H9 (cell line): Measurements from ENCODE around the gene FBH1. TPM values are rescaled to one million over a fixed set of nuclear protein-coding genes. Genes with fewer than 3 reads are reported as not detected.

Experiments
- DNase-seq: peaks from one replicate; pipeline ENCODE4 v3.0.0-alpha.2; 2017
- H2AFZ ChIP-seq: one replicate; pipeline ENCODE4 v1.6.1; 2013; ENCODE audit warnings: mild to moderate bottlenecking, low read length, control low read depth, moderate library complexity
- H2AK5ac ChIP-seq: 2 replicates; pipeline ENCODE4 v1.6.1; 2013; ENCODE audit warnings: low read length, control low read depth, mixed read lengths; ENCODE audit not compliant: insufficient read length
- H2BK120ac ChIP-seq: one replicate; pipeline ENCODE4 v1.6.1; 2013; ENCODE audit warnings: low read depth, mild to moderate bottlenecking, low read length, control low read depth, inconsistent platforms; ENCODE audit not compliant: poor library complexity, severe bottlenecking
- H2BK12ac ChIP-seq: 2 replicates; pipeline ENCODE4 v1.6.1; 2013; ENCODE audit warnings: low read length, control low read depth, mixed read lengths, low read depth; ENCODE audit not compliant: insufficient read length
- H2BK15ac ChIP-seq: 2 replicates; pipeline ENCODE4 v1.6.1; 2013; ENCODE audit warnings: low read depth, low read length, control low read depth
- H2BK20ac ChIP-seq: one replicate; pipeline ENCODE4 v1.6.1; 2013; ENCODE audit warnings: low read depth, mild to moderate bottlenecking, low read length, control low read depth, inconsistent platforms; ENCODE audit not compliant: poor library complexity, severe bottlenecking
- H2BK5ac ChIP-seq: 2 replicates; pipeline ENCODE4 v1.6.1; 2013; ENCODE audit warnings: low read length, control low read depth, mixed read lengths; ENCODE audit not compliant: insufficient read length
- H3K14ac ChIP-seq: 2 replicates; pipeline ENCODE4 v1.6.1; 2013; ENCODE audit warnings: low read length, control low read depth; ENCODE audit not compliant: insufficient read depth
- H3K18ac ChIP-seq: 2 replicates; pipeline ENCODE4 v1.6.1; 2013; ENCODE audit warnings: low read depth, mild to moderate bottlenecking, mixed read lengths, low read length, control low read depth; ENCODE audit not compliant: insufficient read length
- H3K23ac ChIP-seq: 2 replicates; pipeline ENCODE4 v1.6.1; 2013; ENCODE audit warnings: low read length, control low read depth, mixed read lengths, low read depth; ENCODE audit not compliant: insufficient read length
- H3K23me2 ChIP-seq: 2 replicates; pipeline ENCODE4 v1.6.1; 2013; ENCODE audit warnings: low read depth, mild to moderate bottlenecking, mixed read lengths, low read length, control low read depth; ENCODE audit not compliant: insufficient read length, poor library complexity, severe bottlenecking
- H3K27ac ChIP-seq: 2 replicates; pipeline ENCODE4 v1.5.1; 2013; ENCODE audit warnings: low read length, control low read depth, mixed read lengths, low read depth; ENCODE audit not compliant: insufficient read length
- H3K27me3 ChIP-seq: 2 replicates; pipeline ENCODE4 v1.6.1; 2013; ENCODE audit warnings: low read length, control low read depth, inconsistent platforms; ENCODE audit not compliant: insufficient read depth
- H3K4ac ChIP-seq: 2 replicates; pipeline ENCODE4 v1.6.1; 2013; ENCODE audit warnings: low read depth, mild to moderate bottlenecking, control low read depth, inconsistent platforms, low read length, moderate library complexity
- H3K4me1 ChIP-seq: 2 replicates; pipeline ENCODE4 v1.6.1; 2013; ENCODE audit warnings: low read length, control low read depth, inconsistent platforms; ENCODE audit not compliant: insufficient read depth
- H3K4me2 ChIP-seq: 2 replicates; pipeline ENCODE4 v1.6.1; 2013; ENCODE audit warnings: low read length, control low read depth, mixed read lengths; ENCODE audit not compliant: insufficient read length, insufficient read depth
- H3K56ac ChIP-seq: 2 replicates; pipeline ENCODE4 v1.6.1; 2013; ENCODE audit warnings: low read depth, mild to moderate bottlenecking, mixed read lengths, low read length, control low read depth; ENCODE audit not compliant: insufficient read length
- H3K79me1 ChIP-seq: 2 replicates; pipeline ENCODE4 v1.6.1; 2013; ENCODE audit warnings: low read depth, mild to moderate bottlenecking, moderate library complexity, low read length, control low read depth, inconsistent platforms; ENCODE audit not compliant: insufficient read depth, poor library complexity, severe bottlenecking
- H3K79me2 ChIP-seq: 2 replicates; pipeline ENCODE4 v1.6.1; 2013; ENCODE audit warnings: low read length, control low read depth, inconsistent platforms; ENCODE audit not compliant: insufficient read depth
- H3K9ac ChIP-seq: 2 replicates; pipeline ENCODE4 v1.6.1; 2013; ENCODE audit warnings: low read length, control low read depth, mixed read lengths; ENCODE audit not compliant: insufficient read length; ENCODE audit errors: extremely low read depth
- H3K9me3 ChIP-seq: one replicate; pipeline ENCODE4 v1.6.1; 2013; ENCODE audit warnings: low read depth, low read length, inconsistent platforms; ENCODE audit not compliant: control insufficient read depth
- H3T11ph ChIP-seq: one replicate; pipeline ENCODE4 v1.6.1; 2013; ENCODE audit warnings: mild to moderate bottlenecking, low read length, control low read depth, inconsistent platforms
- H4K20me1 ChIP-seq: one replicate; pipeline ENCODE4 v1.6.1; 2013; ENCODE audit not compliant: control insufficient read depth, insufficient read length, insufficient read depth
- H4K5ac ChIP-seq: 2 replicates; pipeline ENCODE4 v1.6.1; 2013; ENCODE audit warnings: low read depth, mild to moderate bottlenecking, mixed read lengths, low read length, control low read depth; ENCODE audit not compliant: insufficient read length
- H4K8ac ChIP-seq: replicated peaks from 2 replicates; pipeline ENCODE4 v1.6.1; 2013; ENCODE audit warnings: low read length, control low read depth, mixed read lengths, low read depth; ENCODE audit not compliant: insufficient read length
- H4K91ac ChIP-seq: 2 replicates; pipeline ENCODE4 v1.6.1; 2013; ENCODE audit warnings: low read depth, mild to moderate bottlenecking, moderate library complexity, mixed read lengths, low read length, control low read depth; ENCODE audit not compliant: insufficient read length
- H3K27ac Mint-ChIP-seq, 3 experiments: 2 replicates in 2 of 3; 3 replicates in 1 of 3; pipeline ENCODE4 v1.8.0; 2020 to 2021; ENCODE audit warnings: mixed read lengths in 3 of 3, mild to moderate bottlenecking in 1 of 3, moderate library complexity in 1 of 3
- H3K27me3 Mint-ChIP-seq: 2 replicates; pipeline ENCODE4 v1.8.0; 2021; ENCODE audit warnings: low read depth, mild to moderate bottlenecking, moderate library complexity, mixed read lengths
- H3K36me3 Mint-ChIP-seq, 3 experiments: 2 replicates in 2 of 3; 3 replicates in 1 of 3; pipeline ENCODE4 v1.8.0; 2020 to 2021; ENCODE audit warnings: low read depth in 3 of 3, mixed read lengths in 3 of 3; ENCODE audit not compliant: insufficient read depth in 1 of 3
- H3K4me1 Mint-ChIP-seq, 2 experiments: 2 replicates each; pipeline ENCODE4 v1.8.0; 2020; ENCODE audit warnings: mixed read lengths in 2 of 2
- H3K4me3 Mint-ChIP-seq, 2 experiments: 2 replicates in 1 of 2; 3 replicates in 1 of 2; pipeline ENCODE4 v1.8.0; 2020 to 2021; ENCODE audit warnings: mild to moderate bottlenecking in 2 of 2, mixed read lengths in 2 of 2, moderate library complexity in 1 of 2
- H3K9me3 Mint-ChIP-seq, 2 experiments: 2 replicates in 1 of 2; 3 replicates in 1 of 2; pipeline ENCODE4 v1.8.0; 2020; ENCODE audit warnings: mild to moderate bottlenecking in 2 of 2, mixed read lengths in 2 of 2, moderate library complexity in 1 of 2
- WGBS: extraction: QIAGEN DNeasy Blood & Tissue Kit; methylation state at CpG from one replicate; pipeline ENCODE4 v1.1.7; 2013; ENCODE audit warnings: missing lambda C conversion rate, low lambda C conversion rate, mixed read lengths; ENCODE audit not compliant: insufficient read length; ENCODE audit errors: extremely low coverage; 5-methylcytosine and 5-hydroxymethylcytosine counted together
- total RNA-seq: library from RNA; stranded (reverse); gene quantifications from 2 replicates; pipeline ENCODE4 v1.2.1, GENCODE V29; 2021
- TF ChIP-seq, protein P1 (sequence below): fragments of 200-600 bp; sonication (generic); conservative IDR thresholded peaks from 3 replicates; pipeline ENCODE4 v1.8.0; 2021; ENCODE audit warnings: antibody characterized with exemption, mild to moderate bottlenecking

Gene FBH1
- total RNA-seq, 1 experiment from 2014 or later, result 52.2 TPM

DNA sequence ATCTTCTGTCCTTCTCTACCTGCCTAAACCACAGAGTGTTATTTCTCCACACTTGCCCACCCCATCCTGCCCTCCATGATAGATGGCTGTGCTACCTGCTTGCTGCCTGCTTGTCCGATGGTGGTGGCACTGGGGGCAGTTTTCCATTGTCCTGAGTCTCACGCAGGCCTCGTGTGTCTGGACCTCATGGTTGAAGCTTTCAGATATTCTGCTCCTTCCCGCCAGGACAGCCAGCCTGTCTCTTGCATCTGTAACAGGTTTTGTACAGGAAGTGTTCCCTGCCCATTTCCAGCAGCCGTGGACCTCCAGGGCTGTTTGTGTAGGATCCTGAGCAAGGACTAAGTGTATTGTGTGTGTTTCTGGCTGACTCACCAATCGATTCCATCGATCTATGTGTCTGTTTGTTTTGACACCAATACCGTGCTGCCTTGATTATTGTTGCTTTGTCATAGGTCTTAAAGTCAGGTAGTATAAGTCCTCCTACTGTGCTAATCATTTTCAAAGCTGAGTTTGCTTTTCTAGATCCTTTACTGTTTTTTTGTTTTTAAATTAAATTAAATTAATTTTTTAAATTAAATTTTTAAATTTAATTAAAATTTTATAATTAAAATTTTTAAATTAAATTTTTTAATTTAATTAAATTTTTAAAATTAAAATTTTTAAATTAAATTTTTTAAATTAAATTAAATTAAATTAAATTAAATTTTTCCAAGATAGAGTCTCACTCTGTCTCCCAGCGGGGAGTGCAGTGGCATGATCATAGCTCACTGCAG, 78.8 kb downstream of the FBH1 start:
- Histone ChIP-seq H3K4me2 (no peak overlapping the region), H4K8ac (no peak overlapping the region), H3K23me2 (no peaks in the 10 kb centered on the region), H3T11ph (no peak overlapping the region), H2BK12ac (no peak overlapping the region), H3K27me3 (no peaks in the 10 kb centered on the region), H4K5ac (no peak overlapping the region), H3K4me1 (no peaks in the 10 kb centered on the region), H3K9me3 (no peaks in the 10 kb centered on the region), H2BK20ac (no peak overlapping the region), H3K18ac (no peak overlapping the region), H3K27ac (no peak overlapping the region), H3K79me2 (no peaks in the 10 kb centered on the region), H3K9ac (no peak overlapping the region), H2AFZ (no peak overlapping the region), H2BK120ac (no peak overlapping the region), H2BK5ac (no peak overlapping the region), H4K91ac (no peak overlapping the region), H4K20me1 (no peaks in the 10 kb centered on the region), H3K23ac (no peak overlapping the region), H3K14ac (no peak overlapping the region; the same call in 1 of the 2 replicates), H3K79me1 (no peaks in the 10 kb centered on the region), H3K56ac (no peak overlapping the region), H2AK5ac (no peak overlapping the region), H3K4ac (no peak overlapping the region), H2BK15ac (no peak overlapping the region)
- no CpG with 5 or more reads among the region's 9 CpGs for WGBS
- TF ChIP-seq, protein P1, sequence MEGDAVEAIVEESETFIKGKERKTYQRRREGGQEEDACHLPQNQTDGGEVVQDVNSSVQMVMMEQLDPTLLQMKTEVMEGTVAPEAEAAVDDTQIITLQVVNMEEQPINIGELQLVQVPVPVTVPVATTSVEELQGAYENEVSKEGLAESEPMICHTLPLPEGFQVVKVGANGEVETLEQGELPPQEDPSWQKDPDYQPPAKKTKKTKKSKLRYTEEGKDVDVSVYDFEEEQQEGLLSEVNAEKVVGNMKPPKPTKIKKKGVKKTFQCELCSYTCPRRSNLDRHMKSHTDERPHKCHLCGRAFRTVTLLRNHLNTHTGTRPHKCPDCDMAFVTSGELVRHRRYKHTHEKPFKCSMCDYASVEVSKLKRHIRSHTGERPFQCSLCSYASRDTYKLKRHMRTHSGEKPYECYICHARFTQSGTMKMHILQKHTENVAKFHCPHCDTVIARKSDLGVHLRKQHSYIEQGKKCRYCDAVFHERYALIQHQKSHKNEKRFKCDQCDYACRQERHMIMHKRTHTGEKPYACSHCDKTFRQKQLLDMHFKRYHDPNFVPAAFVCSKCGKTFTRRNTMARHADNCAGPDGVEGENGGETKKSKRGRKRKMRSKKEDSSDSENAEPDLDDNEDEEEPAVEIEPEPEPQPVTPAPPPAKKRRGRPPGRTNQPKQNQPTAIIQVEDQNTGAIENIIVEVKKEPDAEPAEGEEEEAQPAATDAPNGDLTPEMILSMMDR, result no peak
- H3K36me3 Mint-ChIP-seq, result no peaks in the 10 kb centered on the region
- H3K9me3 Mint-ChIP-seq, result no peaks in the 10 kb centered on the region
- no peak overlapping the region for H3K27ac Mint-ChIP-seq
- DNase-seq, result no peak
- H3K4me3 Mint-ChIP-seq, result no peak overlapping the region
- no peaks in the 10 kb centered on the region for H3K4me1 Mint-ChIP-seq
- H3K27me3 Mint-ChIP-seq, result peaks cover 20% of the 10 kb centered on the region
